ENCODE results near the gene ITGA7. TPM values are rescaled to one million over a fixed set of nuclear protein-coding genes. Genes with fewer than 3 reads are reported as not detected.

Gene ITGA7
- polyA plus RNA-seq, 1 of the 3 experiments (the other 2 are of a cell fraction): 19.7 TPM

DNA sequence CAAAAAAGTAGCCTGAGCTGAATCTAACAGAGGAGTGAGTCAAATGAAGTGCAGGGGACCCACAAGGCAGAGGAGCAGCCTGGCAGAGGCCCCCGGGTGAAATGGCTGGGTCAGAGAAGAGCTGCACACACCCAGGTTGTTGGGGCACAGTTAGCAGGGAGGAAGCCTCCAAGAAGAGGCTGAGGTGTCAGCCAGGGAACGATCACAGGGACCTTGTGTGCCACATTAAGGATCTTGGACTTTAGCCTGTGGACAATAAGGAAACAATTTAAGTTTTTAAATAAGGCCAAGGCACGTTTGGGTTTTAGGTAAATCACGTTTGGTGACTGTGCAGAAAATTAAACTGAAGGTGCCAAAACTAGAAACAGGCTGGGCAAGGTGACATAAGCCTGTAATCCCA, 36.0 kb downstream of the ITGA7 start:
- Histone ChIP-seq H3F3A (replicated peaks; ENCODE audit: insufficient read depth) (no peaks in the 10 kb centered on the region), H3K27ac (ENCODE audit: low read depth in 2 of 2, low read length in 1 of 2) (no peak overlapping the region), H2AFZ (ENCODE audit: low read depth) (no peak overlapping the region), H3K79me2 (ENCODE audit: insufficient read depth) (no peaks in the 10 kb centered on the region), H4K20me1 (ENCODE audit: insufficient read depth) (no peaks in the 10 kb centered on the region), H3K27me3 (ENCODE audit: insufficient read depth) (peaks cover 31% of the 10 kb centered on the region; the same call in 1 of the 2 replicates), H3K4me2 (no peak overlapping the region), H3K36me3 (replicated peaks in 1 of 2; ENCODE audit: control insufficient read depth in 1 of 2, insufficient read depth in 2 of 2, low read length in 1 of 2) (no peaks in the 10 kb centered on the region), H3K9ac (no peak overlapping the region), H3K4me3 (ENCODE audit: low read depth in 2 of 2, low read length in 1 of 2) (no peak overlapping the region), H3K9me3 (no peaks in the 10 kb centered on the region), H3K4me1 (ENCODE audit: control insufficient read depth in 1 of 2, insufficient read depth in 2 of 2, low read depth in 1 of 2, low read length in 1 of 2) (no peaks in the 10 kb centered on the region), H3K9me2 (no peaks in the 10 kb centered on the region)
- TF ChIP-seq RFX5 (IDR thresholded peaks at IDR 0.05; ENCODE audit: low read length): no peak
- no peak for TF ChIP-seq ELF1 (IDR thresholded peaks at IDR 0.05)
- no peak for TF ChIP-seq CHD2 (IDR thresholded peaks at IDR 0.05; ENCODE audit: low read length, partially characterized antibody)
- TF ChIP-seq JUND (IDR thresholded peaks at IDR 0.05): no peak
- no peak for TF ChIP-seq TAF1 (IDR thresholded peaks at IDR 0.05; ENCODE audit: borderline replicate concordance, low read depth, low read length)
- no peak for TF ChIP-seq NRF1 (IDR thresholded peaks at IDR 0.05; ENCODE audit: low read depth, low read length)
- TF ChIP-seq FOSL2 (IDR thresholded peaks at IDR 0.05; ENCODE audit: borderline replicate concordance, low read depth): no peak
- TF ChIP-seq, protein P1, sequence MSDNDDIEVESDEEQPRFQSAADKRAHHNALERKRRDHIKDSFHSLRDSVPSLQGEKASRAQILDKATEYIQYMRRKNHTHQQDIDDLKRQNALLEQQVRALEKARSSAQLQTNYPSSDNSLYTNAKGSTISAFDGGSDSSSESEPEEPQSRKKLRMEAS (IDR thresholded peaks at IDR 0.05; ENCODE audit: low read depth): no peak
- TF ChIP-seq, protein P2, sequence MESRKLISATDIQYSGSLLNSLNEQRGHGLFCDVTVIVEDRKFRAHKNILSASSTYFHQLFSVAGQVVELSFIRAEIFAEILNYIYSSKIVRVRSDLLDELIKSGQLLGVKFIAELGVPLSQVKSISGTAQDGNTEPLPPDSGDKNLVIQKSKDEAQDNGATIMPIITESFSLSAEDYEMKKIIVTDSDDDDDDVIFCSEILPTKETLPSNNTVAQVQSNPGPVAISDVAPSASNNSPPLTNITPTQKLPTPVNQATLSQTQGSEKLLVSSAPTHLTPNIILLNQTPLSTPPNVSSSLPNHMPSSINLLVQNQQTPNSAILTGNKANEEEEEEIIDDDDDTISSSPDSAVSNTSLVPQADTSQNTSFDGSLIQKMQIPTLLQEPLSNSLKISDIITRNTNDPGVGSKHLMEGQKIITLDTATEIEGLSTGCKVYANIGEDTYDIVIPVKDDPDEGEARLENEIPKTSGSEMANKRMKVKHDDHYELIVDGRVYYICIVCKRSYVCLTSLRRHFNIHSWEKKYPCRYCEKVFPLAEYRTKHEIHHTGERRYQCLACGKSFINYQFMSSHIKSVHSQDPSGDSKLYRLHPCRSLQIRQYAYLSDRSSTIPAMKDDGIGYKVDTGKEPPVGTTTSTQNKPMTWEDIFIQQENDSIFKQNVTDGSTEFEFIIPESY (IDR thresholded peaks at IDR 0.05; ENCODE audit: borderline replicate concordance, low read depth): no peak
- TF ChIP-seq, protein P3, sequence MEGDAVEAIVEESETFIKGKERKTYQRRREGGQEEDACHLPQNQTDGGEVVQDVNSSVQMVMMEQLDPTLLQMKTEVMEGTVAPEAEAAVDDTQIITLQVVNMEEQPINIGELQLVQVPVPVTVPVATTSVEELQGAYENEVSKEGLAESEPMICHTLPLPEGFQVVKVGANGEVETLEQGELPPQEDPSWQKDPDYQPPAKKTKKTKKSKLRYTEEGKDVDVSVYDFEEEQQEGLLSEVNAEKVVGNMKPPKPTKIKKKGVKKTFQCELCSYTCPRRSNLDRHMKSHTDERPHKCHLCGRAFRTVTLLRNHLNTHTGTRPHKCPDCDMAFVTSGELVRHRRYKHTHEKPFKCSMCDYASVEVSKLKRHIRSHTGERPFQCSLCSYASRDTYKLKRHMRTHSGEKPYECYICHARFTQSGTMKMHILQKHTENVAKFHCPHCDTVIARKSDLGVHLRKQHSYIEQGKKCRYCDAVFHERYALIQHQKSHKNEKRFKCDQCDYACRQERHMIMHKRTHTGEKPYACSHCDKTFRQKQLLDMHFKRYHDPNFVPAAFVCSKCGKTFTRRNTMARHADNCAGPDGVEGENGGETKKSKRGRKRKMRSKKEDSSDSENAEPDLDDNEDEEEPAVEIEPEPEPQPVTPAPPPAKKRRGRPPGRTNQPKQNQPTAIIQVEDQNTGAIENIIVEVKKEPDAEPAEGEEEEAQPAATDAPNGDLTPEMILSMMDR (IDR thresholded peaks at IDR 0.05): no peak
- TF ChIP-seq TCF12 (IDR thresholded peaks at IDR 0.05): no peak
- TF ChIP-seq, protein P4, sequence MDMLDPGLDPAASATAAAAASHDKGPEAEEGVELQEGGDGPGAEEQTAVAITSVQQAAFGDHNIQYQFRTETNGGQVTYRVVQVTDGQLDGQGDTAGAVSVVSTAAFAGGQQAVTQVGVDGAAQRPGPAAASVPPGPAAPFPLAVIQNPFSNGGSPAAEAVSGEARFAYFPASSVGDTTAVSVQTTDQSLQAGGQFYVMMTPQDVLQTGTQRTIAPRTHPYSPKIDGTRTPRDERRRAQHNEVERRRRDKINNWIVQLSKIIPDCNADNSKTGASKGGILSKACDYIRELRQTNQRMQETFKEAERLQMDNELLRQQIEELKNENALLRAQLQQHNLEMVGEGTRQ (IDR thresholded peaks at IDR 0.05; ENCODE audit: borderline replicate concordance, low read depth, low read length): no peak
- TF ChIP-seq EZH2phosphoT487 (IDR thresholded peaks at IDR 0.05; ENCODE audit: borderline replicate concordance, low read depth): no peak
- no peak for TF ChIP-seq SIN3A (IDR thresholded peaks at IDR 0.05; ENCODE audit: borderline replicate concordance, low read depth, low read length)
- ChIA-PET CTCF (interaction anchor here (1.1 to 1.3 kb wide), 2 partner anchors 16 to 65 kb away, joined by 4 to 5 read pairs; no protein-coding TSS in a partner anchor), POLR2A (no interaction called here)
- WGBS (ENCODE audit: low lambda C conversion rate): 7% methylated on average over 4 of the region's 4 CpGs
- DNase-seq: no peak

Measured in SK-N-SH (cell line).